ENCODE measurements around the gene NXPH1.

- TF ChIP-seq EZH2 (IDR thresholded peaks at IDR 0.05): no peak
- no peak for TF ChIP-seq POLR2AphosphoS5 (IDR thresholded peaks at IDR 0.05; ENCODE audit: borderline replicate concordance, low read depth, low read length)
Observed at GRCh38 chr7:8491106-8491505, 57.7 kb downstream of the NXPH1 start.
